SU-DHL-6 (cell line): ENCODE measurements around the gene HECTD4.

Experiments
- H2AFZ ChIP-seq: fragments of 200-600 bp; sonication (generic); 2 replicates; pipeline ENCODE4 v1.6.1; 2014; ENCODE audit warnings: low read depth, mild to moderate bottlenecking, moderate library complexity, mixed read lengths, antibody characterized with exemption, low read length; ENCODE audit not compliant: severe bottlenecking
- H3F3A ChIP-seq: fragments of 200-600 bp; shearing (Covaris generic); 2 replicates; pipeline ENCODE4 v1.6.0; 2016; ENCODE audit warnings: antibody characterized with exemption, mild to moderate bottlenecking; ENCODE audit not compliant: insufficient read depth
- H3K27ac ChIP-seq: fragments of 200-600 bp; sonication (generic); 2 replicates; pipeline ENCODE4 v1.5.1; 2016; ENCODE audit warnings: low read depth, mild to moderate bottlenecking, low read length, moderate library complexity, mixed read lengths
- H3K27me3 ChIP-seq: fragments of 200-600 bp; sonication (generic), shearing (Covaris generic); 2 replicates; pipeline ENCODE4 v1.6.0; 2014; ENCODE audit warnings: mild to moderate bottlenecking, low read length
- H3K36me3 ChIP-seq: fragments of 200-600 bp; sonication (generic); 2 replicates; pipeline ENCODE4 v1.6.1; 2014; ENCODE audit warnings: mild to moderate bottlenecking, low read length, mixed read lengths
- H3K4me2 ChIP-seq: fragments of 300-600, 200-600 bp; shearing (Covaris generic), sonication (generic); 2 replicates; pipeline ENCODE4 v1.6.0; 2014; ENCODE audit warnings: low read length, low read depth, mild to moderate bottlenecking; ENCODE audit not compliant: poor library complexity, severe bottlenecking
- H3K4me3 ChIP-seq: fragments of 200-600 bp; sonication (generic); 2 replicates; pipeline ENCODE4 v1.5.1; 2014; ENCODE audit warnings: antibody characterized with exemption, low read length, mild to moderate bottlenecking, mixed read lengths; ENCODE audit not compliant: insufficient read depth, poor library complexity, severe bottlenecking
- H3K79me2 ChIP-seq: fragments of 200-600 bp; sonication (generic); 2 replicates; pipeline ENCODE4 v1.6.1; 2014; ENCODE audit warnings: mild to moderate bottlenecking, low read length, moderate library complexity; ENCODE audit not compliant: insufficient read depth
- H3K9ac ChIP-seq: fragments of 200-600 bp; sonication (generic); 2 replicates; pipeline ENCODE4 v1.7.0; 2014; ENCODE audit warnings: mild to moderate bottlenecking, low read length
- H3K9me2 ChIP-seq: fragments of 200-600 bp; sonication (generic); replicated peaks from 2 replicates; pipeline ENCODE4 v1.6.1; 2014; ENCODE audit warnings: low read length; ENCODE audit not compliant: insufficient read depth
- H3K9me3 ChIP-seq: fragments of 200-600 bp; sonication (generic); 2 replicates; pipeline ENCODE4 v1.6.1; 2014; ENCODE audit warnings: low read length, mixed read lengths; ENCODE audit not compliant: insufficient read depth
- H4K20me1 ChIP-seq: fragments of 200-600 bp; sonication (generic); 2 replicates; pipeline ENCODE4 v1.6.1; 2014; ENCODE audit warnings: low read depth, mild to moderate bottlenecking, antibody characterized with exemption, low read length, moderate library complexity, mixed read lengths
- EZH2phosphoT487 ChIP-seq: fragments of 200-600 bp; sonication (generic), shearing (Covaris generic); conservative IDR thresholded peaks from 2 replicates; pipeline ENCODE4 v1.6.1; 2018; ENCODE audit warnings: mild to moderate bottlenecking, antibody characterized with exemption, low read length, moderate library complexity, mixed read lengths
- TF ChIP-seq, protein P1 (sequence below): fragments of 200-600 bp; sonication (generic); IDR thresholded peaks from one replicate; pipeline ENCODE4 v1.5.1; 2017; ENCODE audit warnings: antibody characterized with exemption, mild to moderate bottlenecking, low read length, moderate library complexity; ENCODE audit not compliant: insufficient read depth, poor library complexity, severe bottlenecking

The HECTD4 gene

DNA sequence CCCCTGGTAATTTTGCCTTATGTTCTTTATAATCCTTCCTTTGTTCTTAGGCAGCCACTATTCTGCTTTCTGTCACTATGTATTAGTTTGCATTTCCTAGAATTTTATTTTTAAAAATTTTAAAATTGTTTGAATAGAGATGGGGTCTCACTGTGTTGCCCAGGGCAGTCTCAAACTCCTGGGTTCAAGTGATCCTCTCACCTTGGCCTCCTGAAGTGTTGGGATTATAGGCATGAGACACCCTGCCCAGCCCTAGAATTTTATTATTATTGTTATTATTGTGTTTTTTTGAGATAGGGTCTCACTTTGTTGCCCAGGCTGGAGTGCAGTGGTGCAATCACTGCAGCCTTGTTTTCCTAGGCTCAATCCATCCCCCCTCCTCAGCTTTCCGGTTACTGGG is 39.1 kb upstream of the HECTD4 start:
- H2AFZ ChIP-seq = no peak overlapping the region
- H3K79me2 ChIP-seq = peaks cover 75% of the 10 kb centered on the region
- TF ChIP-seq, protein P1, sequence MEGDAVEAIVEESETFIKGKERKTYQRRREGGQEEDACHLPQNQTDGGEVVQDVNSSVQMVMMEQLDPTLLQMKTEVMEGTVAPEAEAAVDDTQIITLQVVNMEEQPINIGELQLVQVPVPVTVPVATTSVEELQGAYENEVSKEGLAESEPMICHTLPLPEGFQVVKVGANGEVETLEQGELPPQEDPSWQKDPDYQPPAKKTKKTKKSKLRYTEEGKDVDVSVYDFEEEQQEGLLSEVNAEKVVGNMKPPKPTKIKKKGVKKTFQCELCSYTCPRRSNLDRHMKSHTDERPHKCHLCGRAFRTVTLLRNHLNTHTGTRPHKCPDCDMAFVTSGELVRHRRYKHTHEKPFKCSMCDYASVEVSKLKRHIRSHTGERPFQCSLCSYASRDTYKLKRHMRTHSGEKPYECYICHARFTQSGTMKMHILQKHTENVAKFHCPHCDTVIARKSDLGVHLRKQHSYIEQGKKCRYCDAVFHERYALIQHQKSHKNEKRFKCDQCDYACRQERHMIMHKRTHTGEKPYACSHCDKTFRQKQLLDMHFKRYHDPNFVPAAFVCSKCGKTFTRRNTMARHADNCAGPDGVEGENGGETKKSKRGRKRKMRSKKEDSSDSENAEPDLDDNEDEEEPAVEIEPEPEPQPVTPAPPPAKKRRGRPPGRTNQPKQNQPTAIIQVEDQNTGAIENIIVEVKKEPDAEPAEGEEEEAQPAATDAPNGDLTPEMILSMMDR = no peak
- no peak for TF ChIP-seq EZH2phosphoT487
- no peak overlapping the region for H3K4me3 ChIP-seq
- peaks cover 9% of the 10 kb centered on the region for H4K20me1 ChIP-seq
- no peaks in the 10 kb centered on the region for H3K9me2 ChIP-seq
- no peaks in the 10 kb centered on the region for H3K27me3 ChIP-seq
- no peaks in the 10 kb centered on the region; the same call in 1 of the 2 replicates for H3F3A ChIP-seq
- no peak overlapping the region for H3K27ac ChIP-seq
- H3K36me3 ChIP-seq = no peaks in the 10 kb centered on the region
- H3K9me3 ChIP-seq = no peaks in the 10 kb centered on the region
- peak overlapping the region; percentile 34 for H3K4me2 ChIP-seq
- H3K9ac ChIP-seq = no peak overlapping the region

GRCh38 chr12:112420740-112421139 is 38.5 kb upstream of the HECTD4 start:
- Histone ChIP-seq H3K9me3 (no peaks in the 10 kb centered on the region), H3K4me2 (peak overlapping the region; percentile 34), H3K79me2 (peaks cover 69% of the 10 kb centered on the region), H3K9me2 (no peaks in the 10 kb centered on the region), H2AFZ (no peak overlapping the region), H3K4me3 (no peak overlapping the region), H3K27ac (no peak overlapping the region; the same call in 1 of the 2 replicates), H3K36me3 (no peaks in the 10 kb centered on the region), H4K20me1 (peaks cover 9% of the 10 kb centered on the region), H3K27me3 (no peaks in the 10 kb centered on the region), H3F3A (no peaks in the 10 kb centered on the region; the same call in 1 of the 2 replicates), H3K9ac (no peak overlapping the region)
- TF ChIP-seq, protein P1 = no peak
- TF ChIP-seq EZH2phosphoT487 = no peak

DNA sequence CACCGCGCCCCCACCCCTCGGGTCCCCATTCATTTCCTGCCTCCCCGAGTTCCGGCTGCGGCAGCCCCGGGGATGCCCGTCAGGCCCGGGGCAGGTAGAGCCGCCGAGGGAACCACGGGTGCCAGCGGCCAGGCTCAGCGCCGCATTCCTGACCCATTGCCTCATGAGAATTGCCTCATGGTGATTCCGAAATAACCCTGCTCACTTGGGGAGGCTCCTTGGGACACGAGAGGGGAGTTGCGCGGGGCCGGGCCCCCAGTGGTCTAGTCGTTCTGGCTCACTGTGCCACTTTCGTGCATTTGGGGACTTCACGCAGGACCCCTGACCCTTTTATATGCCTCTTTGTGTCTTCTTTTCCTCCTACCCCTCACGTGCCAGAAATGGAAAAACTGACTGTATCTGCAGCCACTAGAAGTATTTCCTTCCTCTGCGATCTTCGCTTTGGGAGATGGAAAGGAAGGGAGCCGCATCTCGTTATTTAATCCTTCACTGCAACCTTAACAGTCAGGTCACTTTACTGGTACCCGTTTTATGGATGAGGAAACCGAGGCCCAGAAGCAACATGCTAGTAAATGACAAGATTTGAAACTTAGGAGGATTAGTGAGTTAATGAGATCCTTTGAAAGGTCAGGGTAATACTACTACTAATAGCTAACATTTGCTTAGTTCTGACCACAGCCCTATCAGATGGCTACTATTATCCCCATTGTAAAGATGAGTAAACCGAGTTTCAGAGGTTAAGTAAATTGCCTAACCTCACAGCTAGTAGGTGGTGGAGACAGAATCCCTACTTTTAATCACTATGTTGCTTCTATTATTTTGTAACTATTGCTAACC is 37.3 kb upstream of the HECTD4 start:
- Histone ChIP-seq H2AFZ (peak overlapping the region; percentile 74), H3K4me3 (peak overlapping the region; percentile 82), H3K79me2 (peaks cover 57% of the 10 kb centered on the region), H3K9me3 (no peaks in the 10 kb centered on the region), H3K27ac (peak overlapping the region; percentile 43), H3K4me2 (peak overlapping the region; percentile 84), H3K27me3 (no peaks in the 10 kb centered on the region), H3K36me3 (no peaks in the 10 kb centered on the region), H3K9ac (peak overlapping the region; percentile 84), H3K9me2 (no peaks in the 10 kb centered on the region), H3F3A (no peaks in the 10 kb centered on the region), H4K20me1 (peaks cover 6% of the 10 kb centered on the region)
- TF ChIP-seq, protein P1 = peak; percentile 8
- no peak for TF ChIP-seq EZH2phosphoT487
